Tibial artery (tissue), 4 donors: ENCODE data around the gene HOXA10.

Experiments used
- DNase-seq, 2 donors: peaks; one replicate each; pipeline ENCODE4 v3.0.0-alpha.2; 2019
- H3K27ac ChIP-seq, 2 donors: fragments of 200-600 bp; sonication (generic) in 1 of 2; 1 replicate in 1 of 2; 2 replicates in 1 of 2; pipeline ENCODE4 v1.5.1; 2018 to 2019; ENCODE audit warnings: mild to moderate bottlenecking in 1 of 2
- H3K27me3 ChIP-seq, 2 donors: fragments of 200-600 bp; sonication (generic) in 1 of 2; one replicate each; pipeline versions ENCODE4 v1.5.1 to v1.6.0; 2016 to 2019
- H3K36me3 ChIP-seq, 3 donors: fragments of 200-600 bp; sonication (generic) in 2 of 3; one replicate each; pipeline ENCODE4 v1.5.1; 2016 to 2019; ENCODE audit warnings: mild to moderate bottlenecking in 2 of 3
- H3K4me1 ChIP-seq, 4 donors: fragments of 200-600 bp; sonication (generic) in 2 of 4; 1 replicate in 3 of 4; 2 replicates in 1 of 4; pipeline ENCODE4 v1.5.1; 2016 to 2019
- H3K4me3 ChIP-seq, 2 donors: fragments of 200-600 bp; sonication (generic) in 1 of 2; 1 replicate in 1 of 2; 2 replicates in 1 of 2; pipeline ENCODE4 v1.5.1; 2018 to 2019; ENCODE audit warnings: mild to moderate bottlenecking in 2 of 2
- H3K9me3 ChIP-seq, 3 donors: fragments of 200-600 bp; sonication (generic) in 1 of 3; one replicate each; pipeline ENCODE4 v1.5.1; 2016 to 2019
- intact Hi-C: fragments of 100-400 bp; cut with DNase I; formaldehyde crosslinking; loops from one replicate; pipeline ENCODE4 v1.15.0; 2023; ENCODE audit warnings: low total_unique reads
- TF ChIP-seq, protein P1 (sequence below), 2 experiments: fragments of 200-600 bp in 1 of 2; fragments of 450-650 bp in 1 of 2; IDR thresholded peaks; one replicate each; pipeline ENCODE4 v1.5.1; 2017 to 2019; ENCODE audit warnings: antibody characterized with exemption in 2 of 2, mild to moderate bottlenecking in 1 of 2, moderate library complexity in 1 of 2

HOXA10 gene

GRCh38 chr7:27215356-27215755 is 41.2 kb upstream of the HOXA10 start:
- Histone ChIP-seq H3K4me1 (peaks cover 0 to 12% (median 4%) of the 10 kb centered on the region in 4 donors), H3K27ac (no peak overlapping the region), H3K4me3 (no peak overlapping the region), H3K27me3 (peaks cover 4 to 68% of the 10 kb centered on the region in 2 donors), H3K9me3 (peaks cover 0 to 1% (median 0%) of the 10 kb centered on the region in 3 donors), H3K36me3 (no peaks in the 10 kb centered on the region)
- DNase-seq = no peak
- TF ChIP-seq, protein P1, sequence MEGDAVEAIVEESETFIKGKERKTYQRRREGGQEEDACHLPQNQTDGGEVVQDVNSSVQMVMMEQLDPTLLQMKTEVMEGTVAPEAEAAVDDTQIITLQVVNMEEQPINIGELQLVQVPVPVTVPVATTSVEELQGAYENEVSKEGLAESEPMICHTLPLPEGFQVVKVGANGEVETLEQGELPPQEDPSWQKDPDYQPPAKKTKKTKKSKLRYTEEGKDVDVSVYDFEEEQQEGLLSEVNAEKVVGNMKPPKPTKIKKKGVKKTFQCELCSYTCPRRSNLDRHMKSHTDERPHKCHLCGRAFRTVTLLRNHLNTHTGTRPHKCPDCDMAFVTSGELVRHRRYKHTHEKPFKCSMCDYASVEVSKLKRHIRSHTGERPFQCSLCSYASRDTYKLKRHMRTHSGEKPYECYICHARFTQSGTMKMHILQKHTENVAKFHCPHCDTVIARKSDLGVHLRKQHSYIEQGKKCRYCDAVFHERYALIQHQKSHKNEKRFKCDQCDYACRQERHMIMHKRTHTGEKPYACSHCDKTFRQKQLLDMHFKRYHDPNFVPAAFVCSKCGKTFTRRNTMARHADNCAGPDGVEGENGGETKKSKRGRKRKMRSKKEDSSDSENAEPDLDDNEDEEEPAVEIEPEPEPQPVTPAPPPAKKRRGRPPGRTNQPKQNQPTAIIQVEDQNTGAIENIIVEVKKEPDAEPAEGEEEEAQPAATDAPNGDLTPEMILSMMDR (IDR thresholded peaks at IDR 0.05) = no peak
- intact Hi-C loops = no loop called here

- no peak for DNase-seq
- H3K4me1 ChIP-seq = peaks cover 0 to 13% (median 5%) of the 10 kb centered on the region in 4 donors
- intact Hi-C loops = no loop called here
- H3K27ac ChIP-seq = no peak overlapping the region
- no peak overlapping the region for H3K4me3 ChIP-seq
- TF ChIP-seq, protein P1 (IDR thresholded peaks at IDR 0.05) = no peak
- no peaks in the 10 kb centered on the region for H3K9me3 ChIP-seq
- no peaks in the 10 kb centered on the region for H3K36me3 ChIP-seq
- peaks cover 4 to 67% of the 10 kb centered on the region in 2 donors for H3K27me3 ChIP-seq
Measured at GRCh38 chr7:27214239-27214950, 40.3 kb upstream of the HOXA10 start.

GRCh38 chr7:27213433-27214238 is 39.5 kb upstream of the HOXA10 start:
- H3K9me3 ChIP-seq = no peaks in the 10 kb centered on the region
- no peak overlapping the region for H3K27ac ChIP-seq
- H3K4me3 ChIP-seq = no peak overlapping the region
- intact Hi-C loops = no loop called here
- TF ChIP-seq, protein P1 (IDR thresholded peaks at IDR 0.05) = no peak
- peaks cover 4 to 66% of the 10 kb centered on the region in 2 donors for H3K27me3 ChIP-seq
- DNase-seq = no peak
- H3K4me1 ChIP-seq = peaks cover 0 to 13% (median 5%) of the 10 kb centered on the region in 4 donors
- no peaks in the 10 kb centered on the region for H3K36me3 ChIP-seq

DNA sequence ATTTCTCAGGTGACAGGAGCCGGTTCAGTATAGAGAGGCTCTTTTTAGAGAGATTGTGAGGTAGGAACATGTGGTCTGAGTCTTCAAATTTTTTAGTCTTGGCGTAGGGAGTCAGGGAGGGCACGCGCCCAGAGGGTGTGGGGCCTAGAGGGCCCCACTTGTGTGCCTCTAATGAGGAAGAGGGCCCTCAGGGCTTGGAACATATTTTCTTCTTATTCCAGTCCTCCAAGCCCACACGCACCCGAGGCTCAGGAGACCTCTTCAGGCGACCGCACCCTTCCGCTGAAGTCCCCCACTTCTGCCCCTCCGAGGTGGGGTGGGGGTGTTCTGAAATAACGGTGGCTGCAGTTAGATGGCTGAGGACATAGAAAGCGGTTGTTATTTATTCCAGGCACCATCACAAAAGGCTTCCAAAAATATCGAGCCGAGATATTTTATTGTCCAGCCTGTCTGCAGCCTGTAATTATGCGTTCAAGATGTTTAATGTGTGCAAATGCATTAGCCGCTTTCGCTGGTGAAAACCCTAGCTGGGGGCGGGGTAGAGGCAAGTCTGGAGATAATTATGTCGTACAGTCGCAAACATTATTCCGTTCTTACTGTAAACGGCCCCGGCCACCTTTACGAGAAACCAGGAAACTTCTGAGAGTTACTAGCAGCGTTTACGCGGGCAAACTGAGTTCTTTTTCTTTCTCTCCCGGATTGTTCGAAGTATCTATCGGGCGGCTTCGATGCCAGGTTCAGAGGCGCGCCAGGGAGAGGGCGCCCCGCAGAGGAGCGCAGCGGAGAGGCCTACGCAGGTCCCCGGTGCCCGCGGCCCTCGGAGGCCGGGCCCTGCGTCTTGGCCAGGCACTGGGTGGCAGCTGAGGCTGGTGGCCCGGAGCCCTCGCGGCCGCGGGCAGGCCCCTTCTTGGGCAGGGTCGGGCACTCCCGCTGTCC is 38.6 kb upstream of the HOXA10 start:
- intact Hi-C loops = no loop called here
- DNase-seq = peak in 1 of 2 donors; percentile 47
- TF ChIP-seq, protein P1 (IDR thresholded peaks at IDR 0.05) = no peak
- Histone ChIP-seq H3K36me3 (no peaks in the 10 kb centered on the region), H3K9me3 (no peaks in the 10 kb centered on the region), H3K4me1 (peaks cover 0 to 13% (median 5%) of the 10 kb centered on the region in 4 donors), H3K27me3 (peaks cover 4 to 73% of the 10 kb centered on the region in 2 donors), H3K4me3 (no peak overlapping the region), H3K27ac (no peak overlapping the region)

DNA sequence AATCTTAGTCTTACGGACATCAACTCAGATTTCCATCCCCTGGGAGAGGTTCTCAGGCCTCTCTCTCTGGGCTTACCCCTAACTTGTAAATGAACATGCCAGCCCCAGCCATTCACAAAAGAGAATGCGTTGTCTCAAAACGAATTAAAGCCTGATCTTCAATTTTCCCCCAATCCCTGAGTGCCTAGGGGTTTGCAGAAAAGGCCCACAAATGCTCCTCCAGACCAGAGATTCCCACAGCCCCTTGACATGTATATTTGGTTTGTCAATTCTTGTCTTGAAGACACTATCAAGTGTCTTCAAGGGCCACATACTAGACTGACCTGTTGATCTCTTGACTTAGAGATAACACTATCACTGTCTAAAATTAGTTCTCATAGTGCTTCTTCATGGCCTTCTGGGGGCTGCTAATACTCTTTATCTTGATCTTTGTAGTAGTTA is 37.7 kb upstream of the HOXA10 start:
- Histone ChIP-seq H3K27me3 (peaks cover 4 to 80% of the 10 kb centered on the region in 2 donors), H3K9me3 (no peaks in the 10 kb centered on the region), H3K36me3 (no peaks in the 10 kb centered on the region), H3K4me1 (peaks cover 0 to 13% (median 5%) of the 10 kb centered on the region in 4 donors), H3K4me3 (no peak overlapping the region), H3K27ac (no peak overlapping the region)
- DNase-seq = no peak
- intact Hi-C loops = no loop called here
- TF ChIP-seq, protein P1 (IDR thresholded peaks at IDR 0.05) = no peak
